HG02759 (cell line): ENCODE results near the gene PRKCE.
"Not testable (repeated sequence)": the region's sequence is repeated elsewhere in the genome, so short reads cannot be mapped to it uniquely, and the experiment has no call there.

Experiments
- ATAC-seq: cut with Tn5 transposase; IDR thresholded peaks from one replicate; pipeline ENCODE4 v1.9.1; 2021; ENCODE audit warnings: mild to moderate bottlenecking, moderate library complexity; ENCODE audit not compliant: unreplicated experiment

Gene PRKCE

GRCh38 chr2:45882707-45883602 lies 231.5 kb downstream of the PRKCE start:
- ATAC-seq, result no peak

GRCh38 chr2:45883603-45884000 lies 232.1 kb downstream of the PRKCE start:
- ATAC-seq, result no peak

- ATAC-seq, result no peak
These were observed 232.7 kb downstream of the PRKCE start for GRCh38 chr2:45884126-45884525.

- no peak for ATAC-seq
These were observed 233.7 kb downstream of the PRKCE start for GRCh38 chr2:45885171-45885621.

- no peak for ATAC-seq
These were observed 234.7 kb downstream of the PRKCE start for GRCh38 chr2:45886171-45886663.

GRCh38 chr2:45888167-45888566 lies 236.7 kb downstream of the PRKCE start:
- no peak for ATAC-seq

GRCh38 chr2:45888641-45889040 lies 237.2 kb downstream of the PRKCE start:
- ATAC-seq, result no peak

GRCh38 chr2:45889053-45889452 lies 237.6 kb downstream of the PRKCE start:
- ATAC-seq, result peak; percentile 91

- peak; percentile 53 for ATAC-seq
These were observed 238.3 kb downstream of the PRKCE start for GRCh38 chr2:45889620-45890370.

- ATAC-seq, result not testable (repeated sequence)
These were observed 238.8 kb downstream of the PRKCE start for GRCh38 chr2:45890371-45890646.

- no peak for ATAC-seq
These were observed 239.3 kb downstream of the PRKCE start for GRCh38 chr2:45890819-45891218.

- ATAC-seq, result no peak
These were observed 240.4 kb downstream of the PRKCE start for GRCh38 chr2:45891719-45892424.

- ATAC-seq, result no peak
These were observed 240.9 kb downstream of the PRKCE start for GRCh38 chr2:45892425-45892745.

GRCh38 chr2:45892757-45893156 lies 241.3 kb downstream of the PRKCE start:
- ATAC-seq, result no peak

- ATAC-seq, result no peak
These were observed 242.7 kb downstream of the PRKCE start for GRCh38 chr2:45894211-45894610.

GRCh38 chr2:45895241-45895861 lies 243.9 kb downstream of the PRKCE start:
- no peak for ATAC-seq

- ATAC-seq, result no peak
These were observed 244.8 kb downstream of the PRKCE start for GRCh38 chr2:45896311-45896710.

GRCh38 chr2:45897842-45898241 lies 246.4 kb downstream of the PRKCE start:
- no peak for ATAC-seq

- ATAC-seq, result no peak
These were observed 247.3 kb downstream of the PRKCE start for GRCh38 chr2:45898819-45899218.

- no peak for ATAC-seq
These were observed 248.5 kb downstream of the PRKCE start for GRCh38 chr2:45899926-45900325.

GRCh38 chr2:45901468-45902032 lies 250.1 kb downstream of the PRKCE start:
- ATAC-seq, result no peak
